SK-N-SH (cell line): ENCODE results near the gene NOS2. TPM values are rescaled to one million over a fixed set of nuclear protein-coding genes. Genes with fewer than 3 reads are reported as not detected.
"Not testable (repeated sequence)": the region's sequence is repeated elsewhere in the genome, so short reads cannot be mapped to it uniquely, and the experiment has no call there.

Experiments
- CTCF ChIA-PET: fragments of 300-600, 350-600 bp; formaldehyde crosslinking; extraction: SDS; loops from one replicate; lab custom pipeline; 2021; lab: Yijun Ruan, JAX
- POLR2A ChIA-PET: fragments of 350-600 bp; sonication (Branson Sonifier 250); formaldehyde crosslinking; extraction: SDS; loops from one replicate; lab custom pipeline; 2020; ENCODE audit warnings: antibody characterized with exemption, inconsistent platforms; lab: Yijun Ruan, JAX
- DNase-seq: peaks from one replicate; pipeline ENCODE4 v3.0.0; 2012
- H2AFZ ChIP-seq: fragments of 200-600 bp; sonication (generic); 2 replicates; pipeline ENCODE4 v1.8.1; 2016; ENCODE audit warnings: antibody characterized with exemption, mild to moderate bottlenecking, low read depth
- H3F3A ChIP-seq: fragments of 200-600 bp; sonication (generic); replicated peaks from 2 replicates; pipeline ENCODE3; 2016; ENCODE audit warnings: antibody characterized with exemption, mild to moderate bottlenecking; ENCODE audit not compliant: insufficient read depth
- H3K27ac ChIP-seq, 2 experiments: fragments of 200-500 bp in 1 of 2; fragments of 200-600 bp in 1 of 2; sonication (Bioruptor generic) in 1 of 2; sonication (generic), shearing (Covaris generic) in 1 of 2; 2 replicates each; pipeline versions ENCODE4 v1.5.1 to v1.6.1; 2014 to 2016; ENCODE audit warnings: low read depth in 2 of 2, inconsistent platforms in 1 of 2, low read length in 1 of 2, mild to moderate bottlenecking in 1 of 2, mixed read lengths in 1 of 2
- H3K27me3 ChIP-seq: fragments of 200-600 bp; sonication (generic), shearing (Covaris generic); 2 replicates; pipeline ENCODE4 v1.6.1; 2016; ENCODE audit warnings: mixed run types; ENCODE audit not compliant: insufficient read depth
- H3K36me3 ChIP-seq, 2 experiments: fragments of 200-500 bp in 1 of 2; fragments of 200-600 bp in 1 of 2; sonication (Bioruptor generic) in 1 of 2; sonication (generic) in 1 of 2; replicated peaks in 1 of 2; 2 replicates each; pipeline versions ENCODE3 to v1.5.1; 2014 to 2016; ENCODE audit warnings: low read length in 1 of 2, mild to moderate bottlenecking in 1 of 2; ENCODE audit not compliant: insufficient read depth in 2 of 2, control insufficient read depth in 1 of 2
- H3K4me1 ChIP-seq, 2 experiments: fragments of 200-500 bp in 1 of 2; fragments of 200-600 bp in 1 of 2; sonication (Bioruptor generic) in 1 of 2; sonication (generic), shearing (Covaris generic) in 1 of 2; 2 replicates each; pipeline versions ENCODE4 v1.5.1 to v1.6.1; 2014 to 2016; ENCODE audit warnings: low read depth in 1 of 2, low read length in 1 of 2, mixed run types in 1 of 2; ENCODE audit not compliant: insufficient read depth in 2 of 2, control insufficient read depth in 1 of 2
- H3K4me2 ChIP-seq: fragments of 200-600 bp; sonication (generic), shearing (Covaris generic); 2 replicates; pipeline ENCODE4 v1.6.1; 2017; ENCODE audit warnings: mixed run types
- H3K4me3 ChIP-seq, 2 experiments: fragments of 200-500 bp in 1 of 2; fragments of 200-600 bp in 1 of 2; sonication (Bioruptor generic) in 1 of 2; sonication (generic), shearing (Covaris generic) in 1 of 2; 2 replicates each; pipeline versions ENCODE4 v1.5.1 to v1.8.1; 2014 to 2016; ENCODE audit warnings: low read depth in 2 of 2, inconsistent platforms in 1 of 2, low read length in 1 of 2, mild to moderate bottlenecking in 1 of 2, mixed read lengths in 1 of 2, moderate library complexity in 1 of 2
- H3K79me2 ChIP-seq: fragments of 200-600 bp; sonication (generic); 2 replicates; pipeline ENCODE4 v1.8.1; 2017; ENCODE audit warnings: mild to moderate bottlenecking; ENCODE audit not compliant: insufficient read depth
- H3K9ac ChIP-seq: fragments of 200-600 bp; sonication (generic); 2 replicates; pipeline ENCODE4 v1.6.1; 2017; ENCODE audit warnings: mixed run types
- H3K9me2 ChIP-seq: fragments of 200-600 bp; sonication (generic); 2 replicates; pipeline ENCODE4 v1.6.1; 2017; ENCODE audit warnings: mixed run types
- H3K9me3 ChIP-seq: fragments of 200-600 bp; sonication (generic); 2 replicates; pipeline ENCODE4 v1.6.1; 2017; ENCODE audit warnings: mixed run types, mild to moderate bottlenecking, moderate library complexity
- H4K20me1 ChIP-seq: fragments of 200-600 bp; sonication (generic); 2 replicates; pipeline ENCODE4 v1.6.1; 2017; ENCODE audit warnings: mild to moderate bottlenecking, mixed run types; ENCODE audit not compliant: insufficient read depth
- CHD2 ChIP-seq: fragments of 150-350 bp; IDR thresholded peaks from 2 replicates; pipeline ENCODE4 v1.6.1; 2018; ENCODE audit warnings: low read length; ENCODE audit not compliant: partially characterized antibody
- ELF1 ChIP-seq: IDR thresholded peaks from 2 replicates; pipeline ENCODE4 v1.4.0; 2012
- EP300 ChIP-seq, 2 experiments: IDR thresholded peaks; 2 replicates each; pipeline versions ENCODE4 v1.4.0 to v1.6.1; 2012; ENCODE audit warnings: borderline replicate concordance in 1 of 2, low read depth in 1 of 2, low read length in 1 of 2
- EZH2phosphoT487 ChIP-seq: fragments of 200-600 bp; sonication (generic); IDR thresholded peaks from 2 replicates; pipeline ENCODE4 v1.6.1; 2017; ENCODE audit warnings: low read depth, mixed run types, mild to moderate bottlenecking, antibody characterized with exemption, moderate library complexity, borderline replicate concordance
- FOXM1 ChIP-seq: IDR thresholded peaks from 2 replicates; pipeline ENCODE4 v1.4.0; 2012; ENCODE audit warnings: low read depth, mild to moderate bottlenecking
- GABPA ChIP-seq: IDR thresholded peaks from 2 replicates; pipeline ENCODE4 v1.4.0; 2012; ENCODE audit warnings: low read depth, mild to moderate bottlenecking
- MXI1 ChIP-seq: IDR thresholded peaks from 2 replicates; pipeline ENCODE4 v1.6.1; 2012; ENCODE audit warnings: mild to moderate bottlenecking, low read depth, low read length, improper control_type of control experiment
- NFIC ChIP-seq: IDR thresholded peaks from 2 replicates; pipeline ENCODE4 v1.4.0; 2012; ENCODE audit warnings: borderline replicate concordance
- NRF1 ChIP-seq: IDR thresholded peaks from 2 replicates; pipeline ENCODE4 v1.6.1; 2012; ENCODE audit warnings: low read depth, mild to moderate bottlenecking, low read length
- PBX3 ChIP-seq: IDR thresholded peaks from 2 replicates; pipeline ENCODE4; 2012
- POLR2AphosphoS5 ChIP-seq: IDR thresholded peaks from 2 replicates; pipeline ENCODE4 v1.6.1; 2012; ENCODE audit warnings: low read depth, low read length
- RCOR1 ChIP-seq: fragments of 150-350 bp; IDR thresholded peaks from 2 replicates; pipeline ENCODE4 v1.6.1; 2017; ENCODE audit warnings: antibody characterized with exemption, low read length
- RFX5 ChIP-seq: IDR thresholded peaks from 2 replicates; pipeline ENCODE4 v1.6.1; 2012; ENCODE audit warnings: mild to moderate bottlenecking, improper control_type of control experiment, low read length
- SIN3A ChIP-seq: IDR thresholded peaks from 2 replicates; pipeline ENCODE4 v1.6.1; 2012; ENCODE audit warnings: low read depth, mild to moderate bottlenecking, low read length, moderate library complexity, borderline replicate concordance
- TCF12 ChIP-seq: IDR thresholded peaks from 2 replicates; pipeline ENCODE4 v1.4.0; 2012
- TEAD4 ChIP-seq: IDR thresholded peaks from 2 replicates; pipeline ENCODE4 v1.4.0; 2012; ENCODE audit warnings: mild to moderate bottlenecking, borderline replicate concordance; ENCODE audit not compliant: insufficient read depth
- YY1 ChIP-seq: IDR thresholded peaks from 2 replicates; pipeline ENCODE4 v1.4.0; 2012; ENCODE audit warnings: low read depth, mild to moderate bottlenecking
- WGBS: methylation state at CpG from one replicate; pipeline ENCODE4 v1.1.6; 2017; ENCODE audit warnings: low lambda C conversion rate; 5-methylcytosine and 5-hydroxymethylcytosine counted together
- polyA plus RNA-seq, 3 experiments: library from polyadenylated mRNA; depleted of rRNA; stranded (reverse); fragments of >200 nt; gene quantifications; 2 replicates each; pipeline ENCODE4 v1.2.3, GENCODE V29; 2012
- TF ChIP-seq, protein P1 (sequence below): IDR thresholded peaks from 2 replicates; pipeline ENCODE4 v1.4.0; 2012; ENCODE audit warnings: low read depth, borderline replicate concordance
- TF ChIP-seq, protein P2 (sequence below): IDR thresholded peaks from 2 replicates; pipeline ENCODE4 v1.4.0; 2012; ENCODE audit warnings: low read depth, borderline replicate concordance

Gene NOS2
- polyA plus RNA-seq, 1 of the 3 experiments (the other 2 are of a cell fraction): not detected

DNA sequence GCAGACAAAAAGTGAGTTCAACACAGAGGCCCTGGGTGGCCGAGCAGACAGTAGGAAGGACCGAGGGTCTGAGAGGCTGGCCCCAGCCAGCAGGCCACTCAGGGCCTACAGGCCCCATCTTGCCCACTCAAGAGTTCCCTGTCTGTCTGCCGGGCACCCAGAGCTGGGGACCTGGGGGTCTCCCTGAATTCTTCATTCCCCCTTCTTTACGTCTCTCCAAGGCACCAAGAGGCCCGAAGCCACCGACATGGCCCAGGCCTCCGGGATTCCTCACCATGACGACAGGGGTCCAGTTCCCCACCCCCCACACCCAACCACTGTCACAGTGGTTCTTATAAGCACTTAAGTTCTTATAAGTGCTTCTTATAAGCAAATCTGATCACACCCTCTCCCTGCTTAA, 49.2 kb downstream of the NOS2 start:
- no peak for DNase-seq
- no peaks in the 10 kb centered on the region for H4K20me1 ChIP-seq
- no peak overlapping the region for H3K4me3 ChIP-seq
- no peak overlapping the region for H2AFZ ChIP-seq
- no peaks in the 10 kb centered on the region for H3K36me3 ChIP-seq
- WGBS: 58% methylated on average over 8 of the region's 8 CpGs
- H3K9me3 ChIP-seq: no peaks in the 10 kb centered on the region
- no peak overlapping the region for H3K4me2 ChIP-seq
- H3K27ac ChIP-seq: no peak overlapping the region
- ChIA-PET POLR2A (no interaction called here), CTCF (interaction anchor here (1.4 kb wide), 1 partner anchor 96 kb away, joined by 6 read pairs; no protein-coding TSS in a partner anchor)
- TF ChIP-seq TEAD4: no peak
- TF ChIP-seq GABPA: no peak
- no peak for TF ChIP-seq EP300 (IDR thresholded peaks at IDR 0.05; ENCODE audit: borderline replicate concordance in 1 of 2, low read depth in 1 of 2, low read length in 1 of 2)
- H3K4me1 ChIP-seq: no peaks in the 10 kb centered on the region
- no peak overlapping the region for H3K9ac ChIP-seq
- H3K27me3 ChIP-seq: no peaks in the 10 kb centered on the region
- H3K9me2 ChIP-seq: no peaks in the 10 kb centered on the region
- H3F3A ChIP-seq: no peaks in the 10 kb centered on the region
- H3K79me2 ChIP-seq: no peaks in the 10 kb centered on the region

DNA sequence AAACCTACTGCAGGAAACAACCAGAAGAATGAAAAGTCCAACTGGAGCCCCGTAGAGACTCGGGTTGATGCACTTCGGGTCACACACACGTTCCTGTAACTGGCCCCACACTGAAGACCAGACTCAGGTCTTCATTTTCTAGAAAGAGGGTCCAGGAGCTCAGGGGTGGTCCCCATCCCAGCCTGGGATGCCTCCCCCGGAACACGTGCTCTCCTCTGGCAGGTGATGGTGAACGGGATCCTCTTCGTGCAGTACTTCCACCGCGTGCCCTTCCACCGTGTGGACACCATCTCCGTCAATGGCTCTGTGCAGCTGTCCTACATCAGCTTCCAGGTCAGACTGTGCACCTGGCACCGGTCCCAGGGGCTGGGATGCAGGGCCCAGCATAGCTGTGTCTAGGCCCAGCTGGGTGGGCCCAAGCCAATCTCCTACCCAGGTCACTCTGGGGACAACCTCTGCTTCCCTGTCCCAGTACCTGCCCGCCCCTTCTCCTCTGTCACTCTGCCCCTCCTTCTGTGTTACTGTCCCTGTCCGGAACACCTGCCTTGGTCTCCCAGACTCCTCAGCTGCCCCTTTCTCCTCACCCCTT, 50.7 kb downstream of the NOS2 start:
- H3K27me3 ChIP-seq, DNase-seq, H3K4me3 ChIP-seq, POLR2A ChIA-PET, H3K4me2 ChIP-seq, H3K9ac ChIP-seq, H3K79me2 ChIP-seq, H3F3A ChIP-seq, H3K4me1 ChIP-seq, H4K20me1 ChIP-seq, H3K9me3 ChIP-seq, H3K27ac ChIP-seq, H2AFZ ChIP-seq, H3K36me3 ChIP-seq, H3K9me2 ChIP-seq: not testable (repeated sequence)
- WGBS: 67% methylated on average over 15 of the region's 15 CpGs
- CTCF ChIA-PET: interaction anchor here (2.1 to 3.0 kb wide), 3 partner anchors 10 to 98 kb away, joined by 10 to 12 read pairs (median 11); no protein-coding TSS in a partner anchor

DNA sequence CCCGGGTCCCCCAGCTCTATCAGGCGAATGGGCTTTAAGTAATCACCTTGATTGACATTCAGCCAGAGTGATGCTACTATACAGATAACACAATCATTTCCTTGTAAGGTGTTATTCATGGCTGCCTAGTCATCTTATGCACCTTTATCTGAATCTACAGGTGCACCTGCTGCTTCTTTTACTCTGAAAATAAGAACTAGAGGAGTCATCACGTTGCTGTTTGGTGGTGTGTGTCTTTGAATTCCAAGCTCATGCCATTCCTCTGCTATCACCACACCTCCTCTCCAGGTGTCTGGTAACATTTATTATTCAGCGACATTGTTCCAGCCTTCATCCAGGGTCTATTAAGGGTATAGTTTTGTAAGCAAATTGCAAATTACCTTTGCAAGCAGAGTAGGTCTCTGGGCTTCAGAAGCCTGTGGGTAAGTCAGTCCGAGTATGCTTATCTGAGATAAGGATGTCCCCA, 51.9 kb downstream of the NOS2 start:
- ChIA-PET CTCF (interaction anchor here (1.0 to 3.0 kb wide), 7 partner anchors 8 to 132 kb away, joined by 3 to 12 read pairs (median 4); no protein-coding TSS in a partner anchor), POLR2A (no interaction called here)
- no peak for DNase-seq
- no peak overlapping the region for H3K4me3 ChIP-seq
- H3K27ac ChIP-seq: no peak overlapping the region
- no peaks in the 10 kb centered on the region for H3K79me2 ChIP-seq
- no peak overlapping the region for H3K4me2 ChIP-seq
- H3K27me3 ChIP-seq: no peaks in the 10 kb centered on the region
- no peaks in the 10 kb centered on the region for H4K20me1 ChIP-seq
- no peaks in the 10 kb centered on the region for H3K9me3 ChIP-seq
- H3K4me1 ChIP-seq: no peaks in the 10 kb centered on the region
- WGBS: 28% methylated on average over 5 of the region's 5 CpGs
- TF ChIP-seq ELF1 (no peak), PBX3 (no peak), MXI1 (no peak), RCOR1 (no peak), FOXM1 (no peak), NRF1 (no peak), TCF12 (no peak), POLR2AphosphoS5 (no peak), YY1 (no peak), SIN3A (no peak), NFIC (no peak), RFX5 (no peak), TEAD4 (no peak), EZH2phosphoT487 (no peak), CHD2 (no peak)
- TF ChIP-seq, protein P1, sequence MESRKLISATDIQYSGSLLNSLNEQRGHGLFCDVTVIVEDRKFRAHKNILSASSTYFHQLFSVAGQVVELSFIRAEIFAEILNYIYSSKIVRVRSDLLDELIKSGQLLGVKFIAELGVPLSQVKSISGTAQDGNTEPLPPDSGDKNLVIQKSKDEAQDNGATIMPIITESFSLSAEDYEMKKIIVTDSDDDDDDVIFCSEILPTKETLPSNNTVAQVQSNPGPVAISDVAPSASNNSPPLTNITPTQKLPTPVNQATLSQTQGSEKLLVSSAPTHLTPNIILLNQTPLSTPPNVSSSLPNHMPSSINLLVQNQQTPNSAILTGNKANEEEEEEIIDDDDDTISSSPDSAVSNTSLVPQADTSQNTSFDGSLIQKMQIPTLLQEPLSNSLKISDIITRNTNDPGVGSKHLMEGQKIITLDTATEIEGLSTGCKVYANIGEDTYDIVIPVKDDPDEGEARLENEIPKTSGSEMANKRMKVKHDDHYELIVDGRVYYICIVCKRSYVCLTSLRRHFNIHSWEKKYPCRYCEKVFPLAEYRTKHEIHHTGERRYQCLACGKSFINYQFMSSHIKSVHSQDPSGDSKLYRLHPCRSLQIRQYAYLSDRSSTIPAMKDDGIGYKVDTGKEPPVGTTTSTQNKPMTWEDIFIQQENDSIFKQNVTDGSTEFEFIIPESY: no peak
- TF ChIP-seq, protein P2, sequence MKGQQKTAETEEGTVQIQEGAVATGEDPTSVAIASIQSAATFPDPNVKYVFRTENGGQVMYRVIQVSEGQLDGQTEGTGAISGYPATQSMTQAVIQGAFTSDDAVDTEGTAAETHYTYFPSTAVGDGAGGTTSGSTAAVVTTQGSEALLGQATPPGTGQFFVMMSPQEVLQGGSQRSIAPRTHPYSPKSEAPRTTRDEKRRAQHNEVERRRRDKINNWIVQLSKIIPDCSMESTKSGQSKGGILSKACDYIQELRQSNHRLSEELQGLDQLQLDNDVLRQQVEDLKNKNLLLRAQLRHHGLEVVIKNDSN: no peak
- H2AFZ ChIP-seq: no peak overlapping the region
- H3F3A ChIP-seq: no peaks in the 10 kb centered on the region
- no peaks in the 10 kb centered on the region for H3K9me2 ChIP-seq
- no peaks in the 10 kb centered on the region for H3K36me3 ChIP-seq
- no peak overlapping the region for H3K9ac ChIP-seq
